ENCODE results near the gene PIH1D2.
"Not testable (repeated sequence)": the region's sequence is repeated elsewhere in the genome, so short reads cannot be mapped to it uniquely, and the experiment has no call there.

Gene PIH1D2

GRCh38 chr11:112051768-112052167 is 22.0 kb downstream of the PIH1D2 start:
- DNase-seq (ENCODE audit: low read depth): no peak

- DNase-seq (ENCODE audit: low read depth): no peak
These were observed 23.1 kb downstream of the PIH1D2 start for GRCh38 chr11:112050721-112051120.

- DNase-seq (ENCODE audit: low read depth): no peak
These were observed 24.0 kb downstream of the PIH1D2 start for GRCh38 chr11:112049777-112050176.

GRCh38 chr11:112048256-112048655 is 25.6 kb downstream of the PIH1D2 start:
- not testable (repeated sequence) for DNase-seq (ENCODE audit: low read depth)

- DNase-seq (ENCODE audit: low read depth): not testable (repeated sequence)
These were observed 27.2 kb downstream of the PIH1D2 start for GRCh38 chr11:112046647-112047046.

GRCh38 chr11:112044961-112045360 is 28.9 kb downstream of the PIH1D2 start:
- no peak for DNase-seq (ENCODE audit: low read depth)

- DNase-seq (ENCODE audit: low read depth): no peak
These were observed 30.9 kb downstream of the PIH1D2 start for GRCh38 chr11:112042961-112043304.

- DNase-seq (ENCODE audit: low read depth): no peak
These were observed 31.5 kb downstream of the PIH1D2 start for GRCh38 chr11:112042161-112042960.

- DNase-seq (ENCODE audit: low read depth): no peak
These were observed 36.3 kb downstream of the PIH1D2 start for GRCh38 chr11:112037527-112037926.

- DNase-seq (ENCODE audit: low read depth): no peak
These were observed 39.9 kb downstream of the PIH1D2 start for GRCh38 chr11:112033902-112034301.

GRCh38 chr11:112029460-112029859 is 44.4 kb downstream of the PIH1D2 start:
- no peak for DNase-seq (ENCODE audit: low read depth)

- not testable (repeated sequence) for DNase-seq (ENCODE audit: low read depth)
These were observed 46.9 kb downstream of the PIH1D2 start for GRCh38 chr11:112026784-112027410.

GRCh38 chr11:112025707-112026106 is 48.1 kb downstream of the PIH1D2 start:
- no peak for DNase-seq (ENCODE audit: low read depth)

- peak; percentile 77 for DNase-seq (ENCODE audit: low read depth)
These were observed 48.8 kb downstream of the PIH1D2 start, which contains the start of gene DLAT for GRCh38 chr11:112024773-112025678. DLAT (plus strand) TSS chr11:112025408; CDS start chr11:112025473, 65 bp downstream.

- DNase-seq (ENCODE audit: low read depth): no peak
These were observed 49.5 kb downstream of the PIH1D2 start for GRCh38 chr11:112024178-112024772.

- DNase-seq (ENCODE audit: low read depth): no peak
These were observed 50.7 kb downstream of the PIH1D2 start for GRCh38 chr11:112023104-112023503.

GRCh38 chr11:112019066-112019465 is 54.8 kb downstream of the PIH1D2 start:
- DNase-seq (ENCODE audit: low read depth): no peak
